IgD-negative memory B cell (primary cell): ENCODE results near the gene ZNF586. TPM values are rescaled to one million over a fixed set of nuclear protein-coding genes. Genes with fewer than 3 reads are reported as not detected.
"Not testable (repeated sequence)": the region's sequence is repeated elsewhere in the genome, so short reads cannot be mapped to it uniquely, and the experiment has no call there.

Experiments
- H3K27ac Mint-ChIP-seq, 3 donors: one replicate each; pipeline ENCODE4 v1.8.0; 2020 to 2022; ENCODE audit warnings: mild to moderate bottlenecking in 3 of 3, mixed read lengths in 3 of 3, moderate library complexity in 1 of 3
- H3K27me3 Mint-ChIP-seq: one replicate; pipeline ENCODE4 v1.8.0; 2021; ENCODE audit warnings: mixed read lengths
- H3K36me3 Mint-ChIP-seq: one replicate; pipeline ENCODE4 v1.8.0; 2020; ENCODE audit warnings: mild to moderate bottlenecking, mixed read lengths
- H3K4me1 Mint-ChIP-seq, 3 donors: one replicate each; pipeline ENCODE4 v1.8.0; 2020 to 2022; ENCODE audit warnings: mixed read lengths in 3 of 3, mild to moderate bottlenecking in 1 of 3
- H3K4me3 Mint-ChIP-seq, 4 donors: one replicate each; pipeline ENCODE4 v1.8.0; 2020 to 2022; ENCODE audit warnings: mild to moderate bottlenecking in 4 of 4, mixed read lengths in 4 of 4, moderate library complexity in 3 of 4
- H3K9me3 Mint-ChIP-seq, 3 donors: one replicate each; pipeline ENCODE4 v1.8.0; 2020 to 2021; ENCODE audit warnings: mixed read lengths in 3 of 3, mild to moderate bottlenecking in 1 of 3
- polyA plus RNA-seq: library from polyadenylated mRNA; unstranded; fragments of 300-500 nt; fragmentation: Illumina TruSeq; gene quantifications from one replicate; pipeline ENCODE4 v1.2.3, GENCODE V29; 2021

Gene ZNF586
- polyA plus RNA-seq = 19.5 TPM

- Mint-ChIP-seq H3K27ac (peak within 1 kb of the TSS; percentile 60 to 96 (median 92)), H3K36me3 (peaks cover 14% of the 10 kb centered on the region), H3K4me1 (peaks cover 23 to 29% (median 25%) of the 10 kb centered on the region in 3 donors), H3K4me3 (peak within 1 kb of the TSS; percentile 91 to 99 (median 96)), H3K27me3 (no peaks in the 10 kb centered on the region), H3K9me3 (peaks cover 10 to 17% (median 13%) of the 10 kb centered on the region in 3 donors)
These were observed at the start of gene ZNF586 for GRCh38 chr19:57769345-57770131. Gene ZNF586 (plus strand): TSS chr19:57769676. CDS start chr19:57769843, 167 bp downstream.

GRCh38 chr19:57719901-57720519 is 49.5 kb upstream of the ZNF586 start:
- Mint-ChIP-seq H3K36me3 (peaks cover 43% of the 10 kb centered on the region), H3K4me3 (no peak overlapping the region), H3K9me3 (peaks cover 16 to 35% (median 18%) of the 10 kb centered on the region in 3 donors), H3K27ac (no peak overlapping the region), H3K27me3 (no peaks in the 10 kb centered on the region), H3K4me1 (peaks cover 0 to 8% (median 3%) of the 10 kb centered on the region in 3 donors)

DNA sequence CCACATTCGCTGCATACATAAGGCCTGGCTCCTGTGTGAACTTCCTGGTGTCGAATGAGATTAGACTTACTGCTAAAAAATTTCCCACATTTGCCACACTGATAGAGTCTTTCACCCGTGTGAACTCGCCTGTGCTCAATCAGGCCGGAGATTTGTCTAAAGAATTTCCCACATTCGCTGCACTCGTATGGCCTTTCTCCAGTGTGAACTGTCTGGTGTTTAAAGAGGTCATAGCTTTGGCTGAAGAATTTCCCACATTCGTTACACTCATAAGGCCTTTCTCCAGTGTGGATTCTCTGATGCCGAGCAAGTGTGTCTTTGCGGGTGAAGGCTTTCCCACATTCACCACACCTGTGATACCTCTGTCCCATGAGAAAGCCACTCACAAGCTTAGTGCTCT is 48.6 kb upstream of the ZNF586 start:
- peaks cover 41% of the 10 kb centered on the region for H3K36me3 Mint-ChIP-seq
- H3K9me3 Mint-ChIP-seq = peaks cover 16 to 36% (median 17%) of the 10 kb centered on the region in 3 donors
- no peak overlapping the region for H3K4me3 Mint-ChIP-seq
- peaks cover 0 to 8% (median 6%) of the 10 kb centered on the region in 3 donors for H3K4me1 Mint-ChIP-seq
- no peak overlapping the region for H3K27ac Mint-ChIP-seq
- no peaks in the 10 kb centered on the region for H3K27me3 Mint-ChIP-seq

- H3K27me3 Mint-ChIP-seq, H3K9me3 Mint-ChIP-seq, H3K27ac Mint-ChIP-seq, H3K36me3 Mint-ChIP-seq, H3K4me3 Mint-ChIP-seq, H3K4me1 Mint-ChIP-seq: not testable (repeated sequence)
These were observed 31.2 kb upstream of the ZNF586 start for GRCh38 chr19:57738320-57738719.

- H3K36me3 Mint-ChIP-seq, H3K9me3 Mint-ChIP-seq, H3K27me3 Mint-ChIP-seq, H3K4me1 Mint-ChIP-seq, H3K4me3 Mint-ChIP-seq, H3K27ac Mint-ChIP-seq: not testable (repeated sequence)
These were observed 30.7 kb upstream of the ZNF586 start for GRCh38 chr19:57738770-57739169.

DNA sequence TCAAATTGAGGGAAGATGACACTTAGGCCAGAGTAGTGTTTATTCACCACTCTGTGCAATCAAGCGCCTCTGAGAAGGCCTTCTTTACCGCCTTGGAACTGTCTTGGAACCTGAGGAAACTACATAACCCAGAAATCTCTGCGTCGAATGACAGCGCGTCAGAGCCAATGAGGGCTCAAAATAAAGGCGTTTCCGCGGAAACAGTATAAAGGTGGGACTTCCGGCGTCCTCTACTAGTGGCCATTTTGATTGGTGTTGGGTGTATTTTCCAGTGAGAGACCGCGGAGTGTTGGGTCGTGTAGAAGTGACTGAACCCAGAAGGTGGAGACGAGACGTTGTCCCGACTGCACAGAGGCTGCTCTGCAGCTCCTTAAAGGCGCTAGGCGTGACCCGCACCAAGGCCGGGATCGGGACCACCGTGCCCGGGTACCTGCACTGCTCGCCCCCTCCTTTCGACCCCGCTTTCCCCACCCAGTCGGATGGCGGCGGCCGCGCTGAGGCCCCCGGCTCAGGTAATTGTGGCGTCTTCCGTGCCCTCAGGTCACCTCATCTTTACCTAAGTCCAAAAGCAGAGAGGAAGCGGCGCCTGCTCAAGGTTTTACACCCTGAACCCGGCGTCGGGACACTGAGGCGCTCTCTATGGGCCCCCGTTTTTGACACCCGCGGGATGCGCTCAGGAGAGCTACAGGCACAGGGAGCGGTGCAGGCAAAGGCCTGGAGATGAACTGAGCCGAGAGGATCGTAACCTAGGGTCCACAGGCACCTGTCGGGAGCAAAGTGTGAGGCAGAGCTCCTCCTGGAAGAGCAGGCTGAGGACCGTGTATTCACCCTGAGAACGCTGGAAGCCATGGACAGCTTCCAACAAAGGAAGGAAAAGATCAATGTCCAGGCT is 22.6 kb upstream of the ZNF586 start, which contains the start of gene ZNF776:
Gene ZNF776, plus strand, starts transcription at position 236 of the 892 bp plus-strand sequence. Its CDS starts 244 bp downstream, at position 480.
- H3K4me1 Mint-ChIP-seq = peaks cover 11 to 22% (median 19%) of the 10 kb centered on the region in 3 donors
- no peaks in the 10 kb centered on the region for H3K27me3 Mint-ChIP-seq
- peaks cover 25% of the 10 kb centered on the region for H3K36me3 Mint-ChIP-seq
- peak within 1 kb of the TSS; percentile 68 to 98 (median 96) for H3K27ac Mint-ChIP-seq
- peak within 1 kb of the TSS; percentile 95 to 99 (median 97) for H3K4me3 Mint-ChIP-seq
- peaks cover 6 to 17% (median 16%) of the 10 kb centered on the region in 3 donors for H3K9me3 Mint-ChIP-seq

DNA sequence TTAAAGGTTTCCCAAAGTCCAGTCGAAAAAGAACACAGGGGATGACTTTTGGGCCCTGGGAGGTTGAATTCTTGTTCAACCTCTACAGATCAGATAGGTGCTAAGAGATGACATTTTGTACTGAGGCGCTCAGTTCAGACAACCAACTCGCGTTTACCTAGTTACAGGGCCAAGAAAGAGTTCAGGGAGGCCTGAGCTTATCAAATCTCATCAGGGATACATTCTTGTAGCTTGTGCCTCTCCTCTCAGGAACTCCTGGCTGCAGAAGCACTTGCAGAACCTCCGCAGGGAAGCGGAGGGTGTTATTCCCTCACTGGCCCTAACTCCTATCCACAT is 22.0 kb upstream of the ZNF586 start:
- Mint-ChIP-seq H3K4me1 (peaks cover 11 to 22% (median 21%) of the 10 kb centered on the region in 3 donors), H3K27me3 (no peaks in the 10 kb centered on the region), H3K27ac (peak overlapping the region in 2 of 3 donors; percentile 68 to 98), H3K36me3 (peaks cover 31% of the 10 kb centered on the region), H3K4me3 (peak overlapping the region; percentile 95 to 99 (median 97)), H3K9me3 (peaks cover 10 to 20% (median 20%) of the 10 kb centered on the region in 3 donors)

DNA sequence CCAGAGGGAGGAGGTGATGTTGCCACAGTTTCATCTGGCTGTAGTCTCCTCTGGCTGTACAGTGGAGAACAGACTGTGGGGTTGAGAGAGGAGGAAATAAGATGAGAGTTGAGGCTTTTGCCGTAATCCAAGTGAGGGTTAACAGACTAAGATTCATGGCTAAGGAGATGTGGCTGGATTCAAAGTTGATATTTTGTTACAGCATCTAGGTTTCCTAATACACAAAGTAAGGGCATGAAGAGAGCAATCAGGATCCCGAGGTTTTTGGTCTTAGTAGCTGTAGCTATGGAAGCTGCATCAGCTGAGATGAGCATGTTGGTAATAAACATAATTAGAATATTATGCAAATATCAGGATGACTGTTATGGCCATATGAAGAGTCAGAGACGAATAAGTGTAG is 21.4 kb upstream of the ZNF586 start:
- Mint-ChIP-seq H3K36me3 (peaks cover 36% of the 10 kb centered on the region), H3K4me1 (peaks cover 11 to 22% (median 21%) of the 10 kb centered on the region in 3 donors), H3K27me3 (no peaks in the 10 kb centered on the region), H3K9me3 (peaks cover 14 to 26% (median 26%) of the 10 kb centered on the region in 3 donors), H3K4me3 (peak overlapping the region; percentile 74 to 99 (median 97)), H3K27ac (no peak overlapping the region)

DNA sequence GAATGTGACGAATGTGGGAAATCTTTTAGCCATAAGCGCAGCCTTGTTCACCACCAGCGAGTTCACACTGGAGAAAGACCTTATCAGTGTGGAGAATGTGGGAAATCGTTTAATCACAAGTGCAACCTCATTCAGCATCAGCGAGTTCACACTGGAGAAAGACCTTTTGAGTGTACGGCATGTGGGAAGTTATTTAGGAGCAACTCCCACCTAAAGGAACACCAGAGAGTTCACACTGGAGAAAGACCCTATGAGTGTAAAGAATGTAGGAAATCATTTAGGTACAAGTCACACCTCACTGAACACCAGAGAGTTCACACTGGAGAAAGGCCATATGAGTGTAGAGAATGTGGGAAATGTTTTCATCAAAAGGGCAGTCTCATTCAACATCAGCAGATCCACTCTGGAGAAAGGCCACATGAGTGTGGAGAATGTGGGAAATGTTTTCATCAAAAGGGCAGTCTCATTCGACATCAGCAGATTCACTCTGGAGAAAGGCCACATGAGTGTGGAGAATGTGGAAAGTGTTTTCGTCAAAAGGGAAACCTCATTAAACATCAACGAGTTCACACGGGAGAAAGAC is 15.3 kb upstream of the ZNF586 start:
- Mint-ChIP-seq H3K9me3 (peaks cover 26 to 42% (median 33%) of the 10 kb centered on the region in 3 donors), H3K4me1 (peaks cover 0 to 7% (median 6%) of the 10 kb centered on the region in 3 donors), H3K36me3 (peaks cover 52% of the 10 kb centered on the region), H3K4me3 (no peak overlapping the region), H3K27ac (no peak overlapping the region), H3K27me3 (no peaks in the 10 kb centered on the region)

- H3K4me1 Mint-ChIP-seq = peaks cover 0 to 5% (median 4%) of the 10 kb centered on the region in 3 donors
- H3K9me3 Mint-ChIP-seq = peaks cover 26 to 42% (median 33%) of the 10 kb centered on the region in 3 donors
- H3K27ac Mint-ChIP-seq = no peak overlapping the region
- H3K4me3 Mint-ChIP-seq = no peak overlapping the region
- no peaks in the 10 kb centered on the region for H3K27me3 Mint-ChIP-seq
- H3K36me3 Mint-ChIP-seq = peaks cover 48% of the 10 kb centered on the region
These were observed 14.4 kb upstream of the ZNF586 start for GRCh38 chr19:57755031-57755430.

DNA sequence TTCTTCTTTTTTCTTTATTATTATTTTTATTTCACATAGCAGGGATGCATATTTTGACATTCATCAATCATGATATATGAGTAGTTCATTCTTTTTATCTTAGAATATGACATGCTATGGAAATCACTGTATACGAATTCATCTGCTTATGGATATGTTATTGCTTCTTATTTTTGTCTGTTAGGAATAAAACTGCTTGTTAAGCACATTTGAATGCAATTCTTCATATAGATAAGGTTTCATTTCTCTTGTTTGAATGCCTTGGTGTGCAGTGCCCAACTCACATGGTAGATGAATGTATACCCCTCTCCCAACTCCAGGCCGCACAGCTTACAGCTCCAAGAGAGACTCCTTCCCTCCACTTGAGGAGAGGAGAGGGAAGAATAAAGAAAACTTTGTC is 11.5 kb upstream of the ZNF586 start:
- peaks cover 17 to 23% (median 18%) of the 10 kb centered on the region in 3 donors for H3K9me3 Mint-ChIP-seq
- H3K36me3 Mint-ChIP-seq = peaks cover 31% of the 10 kb centered on the region
- no peaks in the 10 kb centered on the region for H3K4me1 Mint-ChIP-seq
- no peaks in the 10 kb centered on the region for H3K27me3 Mint-ChIP-seq
- H3K4me3 Mint-ChIP-seq = no peak overlapping the region
- H3K27ac Mint-ChIP-seq = no peak overlapping the region

GRCh38 chr19:57759096-57759495 is 10.4 kb upstream of the ZNF586 start:
- Mint-ChIP-seq H3K36me3 (peaks cover 24% of the 10 kb centered on the region), H3K9me3 (peaks cover 7 to 15% (median 11%) of the 10 kb centered on the region in 3 donors), H3K4me1 (no peaks in the 10 kb centered on the region), H3K27me3 (no peaks in the 10 kb centered on the region), H3K4me3 (no peak overlapping the region), H3K27ac (no peak overlapping the region)

DNA sequence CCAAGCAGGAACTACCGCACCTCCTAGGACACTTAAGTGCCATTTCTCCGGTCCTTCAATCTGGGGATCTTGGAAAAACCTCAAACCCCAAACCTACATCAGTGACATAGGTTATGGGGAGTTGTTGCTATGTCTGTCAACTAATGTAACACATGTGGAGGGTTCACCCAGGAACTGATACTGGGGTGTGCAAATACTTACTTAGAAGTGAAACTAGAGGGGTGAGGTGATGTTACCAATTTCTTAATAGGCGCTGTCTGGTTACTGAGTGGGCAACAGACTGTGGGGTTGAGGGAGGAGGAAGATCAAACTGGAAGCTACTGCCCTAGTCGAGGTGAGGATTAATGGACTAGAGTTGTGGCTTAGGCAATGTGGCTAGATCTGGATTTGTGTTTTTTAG is 1.9 kb downstream of the ZNF586 start:
- Mint-ChIP-seq H3K27me3 (no peaks in the 10 kb centered on the region), H3K27ac (peak overlapping the region in 2 of 3 donors; percentile 15 to 39), H3K4me3 (peak overlapping the region; percentile 25 to 80 (median 38)), H3K4me1 (peaks cover 25 to 39% (median 27%) of the 10 kb centered on the region in 3 donors), H3K36me3 (peaks cover 19% of the 10 kb centered on the region), H3K9me3 (peaks cover 13 to 27% (median 16%) of the 10 kb centered on the region in 3 donors)

GRCh38 chr19:57773488-57773887 is 4.0 kb downstream of the ZNF586 start:
- H3K4me1 Mint-ChIP-seq = peaks cover 26 to 41% (median 31%) of the 10 kb centered on the region in 3 donors

More at GRCh38 chr19:57773488-57773887, 4.0 kb downstream of the ZNF586 start:
- Mint-ChIP-seq H3K4me3 (peak overlapping the region in 1 of 4 donors; percentile 91), H3K27me3 (no peaks in the 10 kb centered on the region), H3K27ac (no peak overlapping the region), H3K36me3 (peaks cover 31% of the 10 kb centered on the region), H3K9me3 (peaks cover 13 to 37% (median 29%) of the 10 kb centered on the region in 3 donors)
